GM12801 (cell line): ENCODE results near the gene LRIF1.

ENCODE experiments used
- TF ChIP-seq, protein P1 (sequence below): IDR thresholded peaks from one replicate; pipeline ENCODE4 v1.5.1; 2011; ENCODE audit warnings: control low read depth; ENCODE audit not compliant: insufficient read length; ENCODE audit errors: extremely low read depth

LRIF1 gene

DNA sequence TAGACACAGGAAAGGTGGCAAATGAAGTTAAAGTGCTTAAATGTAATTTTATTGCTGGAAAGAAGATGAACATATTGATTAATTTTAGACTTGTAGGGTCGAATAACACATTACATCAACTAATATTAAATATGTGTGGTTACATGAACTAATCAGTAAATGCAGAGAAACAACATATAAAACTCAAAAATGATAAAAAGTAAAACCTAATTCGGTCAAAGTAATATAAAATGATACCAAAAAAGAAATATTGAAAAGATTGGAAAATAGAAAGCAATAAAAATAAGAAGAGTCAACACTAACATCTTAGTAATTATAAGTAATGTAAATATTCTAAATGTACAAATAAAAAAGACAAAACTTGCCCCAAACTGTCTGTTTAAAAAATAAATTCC is 47.5 kb downstream of the LRIF1 start:
- TF ChIP-seq, protein P1, sequence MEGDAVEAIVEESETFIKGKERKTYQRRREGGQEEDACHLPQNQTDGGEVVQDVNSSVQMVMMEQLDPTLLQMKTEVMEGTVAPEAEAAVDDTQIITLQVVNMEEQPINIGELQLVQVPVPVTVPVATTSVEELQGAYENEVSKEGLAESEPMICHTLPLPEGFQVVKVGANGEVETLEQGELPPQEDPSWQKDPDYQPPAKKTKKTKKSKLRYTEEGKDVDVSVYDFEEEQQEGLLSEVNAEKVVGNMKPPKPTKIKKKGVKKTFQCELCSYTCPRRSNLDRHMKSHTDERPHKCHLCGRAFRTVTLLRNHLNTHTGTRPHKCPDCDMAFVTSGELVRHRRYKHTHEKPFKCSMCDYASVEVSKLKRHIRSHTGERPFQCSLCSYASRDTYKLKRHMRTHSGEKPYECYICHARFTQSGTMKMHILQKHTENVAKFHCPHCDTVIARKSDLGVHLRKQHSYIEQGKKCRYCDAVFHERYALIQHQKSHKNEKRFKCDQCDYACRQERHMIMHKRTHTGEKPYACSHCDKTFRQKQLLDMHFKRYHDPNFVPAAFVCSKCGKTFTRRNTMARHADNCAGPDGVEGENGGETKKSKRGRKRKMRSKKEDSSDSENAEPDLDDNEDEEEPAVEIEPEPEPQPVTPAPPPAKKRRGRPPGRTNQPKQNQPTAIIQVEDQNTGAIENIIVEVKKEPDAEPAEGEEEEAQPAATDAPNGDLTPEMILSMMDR: no peak

DNA sequence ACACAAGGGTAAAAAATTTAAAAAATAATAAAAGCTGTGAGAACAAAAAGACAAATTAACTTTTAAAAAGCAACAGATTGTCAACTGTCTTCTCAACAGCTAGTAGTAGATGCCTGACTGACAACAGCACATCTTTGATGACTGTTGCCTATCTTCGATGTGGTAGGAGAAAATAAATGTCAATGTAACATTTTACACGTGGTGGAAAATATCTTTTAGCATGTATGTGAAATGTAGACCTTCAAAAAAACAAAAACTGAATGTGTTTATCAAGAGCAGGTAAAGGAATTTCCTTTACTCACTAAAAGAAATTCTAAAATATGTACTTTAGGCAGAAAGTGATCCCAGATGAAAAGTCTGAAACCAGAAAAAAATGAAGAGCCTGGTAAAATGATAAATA is 47.9 kb downstream of the LRIF1 start:
- TF ChIP-seq, protein P1: no peak

DNA sequence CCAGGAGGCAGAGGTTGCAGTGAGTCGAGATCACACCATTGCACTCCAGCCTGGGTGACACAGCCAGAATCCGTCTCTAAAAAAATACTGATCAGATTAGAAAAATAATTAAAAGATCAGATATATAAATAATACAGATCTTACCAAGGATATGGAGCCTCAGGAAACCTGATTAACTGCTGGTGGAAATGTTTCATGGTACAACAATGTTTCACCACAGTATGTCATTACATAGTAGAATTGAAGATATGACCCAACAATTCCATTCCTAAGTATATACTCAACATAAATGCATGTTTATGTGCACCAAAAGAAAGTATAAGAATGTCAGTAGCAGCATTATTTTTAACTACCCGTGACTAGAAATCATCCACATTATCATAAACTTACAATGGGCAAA is 49.0 kb downstream of the LRIF1 start:
- TF ChIP-seq, protein P1: no peak

DNA sequence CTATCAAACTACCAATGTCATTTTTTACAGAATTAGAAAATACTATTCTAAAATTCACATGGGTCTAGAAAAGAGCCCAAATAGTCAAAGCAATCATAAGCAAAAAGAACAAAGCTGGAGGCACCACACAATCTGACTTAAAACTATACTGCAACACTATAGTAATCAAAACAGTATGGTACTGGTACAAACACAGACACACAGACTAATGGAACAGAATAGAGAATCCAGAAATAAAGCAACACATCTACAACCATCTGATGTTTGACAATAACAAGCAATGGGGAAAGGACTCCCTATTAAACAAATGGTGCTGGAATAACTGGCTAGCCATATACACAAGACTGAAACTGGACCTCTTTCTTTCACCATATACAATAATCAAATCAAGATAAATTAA is 50.9 kb downstream of the LRIF1 start:
- TF ChIP-seq, protein P1: no peak

DNA sequence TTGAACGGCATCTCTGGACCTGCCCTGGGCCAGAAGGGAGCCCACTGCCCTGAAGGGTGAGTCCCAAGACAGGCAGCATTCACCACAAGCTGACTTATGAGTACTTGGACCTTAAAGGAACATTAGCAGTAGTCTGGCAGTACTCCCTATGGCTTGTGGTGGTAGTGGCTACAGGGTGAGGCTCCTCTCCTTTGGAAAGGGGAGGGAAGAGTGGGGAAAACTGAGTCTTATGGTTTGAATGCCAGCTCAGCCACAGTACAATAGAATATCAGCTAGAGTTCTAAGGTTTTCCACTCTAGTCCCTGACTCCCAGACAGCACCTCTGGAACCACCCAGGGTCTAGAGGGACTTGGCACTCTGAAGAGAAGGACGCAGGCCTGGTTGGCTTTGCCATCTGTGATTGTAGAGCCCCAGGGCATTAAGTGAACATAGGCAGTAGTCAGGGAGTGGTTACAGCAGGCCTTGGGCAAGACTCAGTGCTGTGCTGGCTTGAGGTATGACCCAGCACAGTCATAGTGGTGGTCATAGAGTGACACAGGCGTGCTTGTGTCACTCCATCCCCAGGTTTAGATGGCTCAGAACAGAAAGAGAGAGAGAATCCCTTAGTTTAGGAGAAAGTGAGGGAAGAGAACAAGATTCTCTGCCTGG is 59.7 kb downstream of the LRIF1 start:
- TF ChIP-seq, protein P1: no peak

DNA sequence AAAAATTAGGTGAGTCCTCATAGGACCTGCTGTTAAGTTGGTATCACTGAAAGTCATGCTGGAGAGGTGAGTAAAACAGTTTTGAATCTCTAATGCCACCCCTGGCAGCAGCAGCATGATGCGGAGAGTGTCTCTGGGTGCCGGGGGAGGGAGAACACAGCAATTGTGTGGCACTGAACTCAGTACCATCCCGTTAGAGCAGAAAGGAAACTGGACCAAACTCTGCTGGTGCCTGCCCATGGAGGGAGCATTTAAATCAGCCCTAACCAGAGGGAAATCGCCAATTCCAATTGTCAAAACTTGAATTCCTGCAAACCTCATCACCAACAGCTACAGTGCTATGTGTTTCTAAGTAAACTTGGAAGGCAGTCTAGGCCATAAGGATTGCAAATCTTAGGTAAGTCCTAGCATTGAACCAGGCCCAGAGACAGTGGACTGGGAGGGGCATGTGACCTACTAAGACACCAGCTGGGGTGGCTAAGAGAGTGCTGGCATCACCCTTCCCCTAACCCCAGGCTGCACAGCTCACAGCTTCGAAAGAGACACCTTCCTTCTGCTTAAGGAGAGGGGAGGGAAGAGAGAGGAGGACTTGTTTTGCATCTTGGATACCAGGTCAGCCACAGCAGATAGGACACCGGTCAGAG is 60.8 kb downstream of the LRIF1 start:
- TF ChIP-seq, protein P1: no peak

DNA sequence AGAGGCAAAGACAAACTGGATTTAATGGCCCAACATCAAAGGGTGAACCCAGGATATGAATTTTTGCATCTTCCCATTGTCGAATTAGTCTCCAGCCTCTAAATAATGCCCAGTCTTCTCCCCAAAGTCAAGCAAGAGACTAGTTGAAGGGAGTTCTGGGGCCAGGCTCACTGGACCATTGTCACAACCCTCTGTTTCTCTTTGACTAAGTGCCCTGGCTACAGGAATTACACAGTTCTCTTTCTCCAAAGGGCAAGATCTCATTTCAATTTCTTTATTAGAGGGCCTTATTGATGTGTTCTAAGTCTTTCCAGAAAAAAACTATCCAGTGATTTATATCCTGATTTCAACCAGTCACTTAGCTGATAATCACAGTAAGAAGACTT is 64.3 kb downstream of the LRIF1 start:
- TF ChIP-seq, protein P1: no peak
